GM18526 (cell line): Measurements from ENCODE around the gene PCDHGA12.
"Not testable (repeated sequence)": the region's sequence is repeated elsewhere in the genome, so short reads cannot be mapped to it uniquely, and the experiment has no call there.

Source experiments
- POLR2A ChIP-seq: IDR thresholded peaks from 3 replicates; pipeline ENCODE4 v1.6.1; 2011; ENCODE audit not compliant: insufficient read length; ENCODE audit errors: extremely low read depth

PCDHGA12 gene

DNA sequence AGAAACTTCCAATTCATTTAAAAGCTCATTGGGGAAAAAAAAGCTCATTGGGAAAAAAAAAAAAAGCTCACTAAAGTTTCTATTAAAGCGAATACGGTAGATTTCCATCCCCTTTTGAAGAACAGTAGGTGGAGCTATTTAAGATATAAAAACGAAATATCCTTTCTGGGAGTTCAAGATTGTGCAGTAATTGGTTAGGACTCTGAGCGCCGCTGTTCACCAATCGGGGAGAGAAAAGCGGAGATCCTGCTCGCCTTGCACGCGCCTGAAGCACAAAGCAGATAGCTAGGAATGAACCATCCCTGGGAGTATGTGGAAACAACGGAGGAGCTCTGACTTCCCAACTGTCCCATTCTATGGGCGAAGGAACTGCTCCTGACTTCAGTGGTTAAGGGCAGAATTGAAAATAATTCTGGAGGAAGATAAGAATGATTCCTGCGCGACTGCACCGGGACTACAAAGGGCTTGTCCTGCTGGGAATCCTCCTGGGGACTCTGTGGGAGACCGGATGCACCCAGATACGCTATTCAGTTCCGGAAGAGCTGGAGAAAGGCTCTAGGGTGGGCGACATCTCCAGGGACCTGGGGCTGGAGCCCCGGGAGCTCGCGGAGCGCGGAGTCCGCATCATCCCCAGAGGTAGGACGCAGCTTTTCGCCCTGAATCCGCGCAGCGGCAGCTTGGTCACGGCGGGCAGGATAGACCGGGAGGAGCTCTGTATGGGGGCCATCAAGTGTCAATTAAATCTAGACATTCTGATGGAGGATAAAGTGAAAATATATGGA, at the start of gene PCDHGA12:
Gene PCDHGA12 (plus strand): TSS at position 176 of the 782 bp plus-strand sequence. CDS start 253 bp downstream, at position 429.
- no peak for TF ChIP-seq POLR2A

DNA sequence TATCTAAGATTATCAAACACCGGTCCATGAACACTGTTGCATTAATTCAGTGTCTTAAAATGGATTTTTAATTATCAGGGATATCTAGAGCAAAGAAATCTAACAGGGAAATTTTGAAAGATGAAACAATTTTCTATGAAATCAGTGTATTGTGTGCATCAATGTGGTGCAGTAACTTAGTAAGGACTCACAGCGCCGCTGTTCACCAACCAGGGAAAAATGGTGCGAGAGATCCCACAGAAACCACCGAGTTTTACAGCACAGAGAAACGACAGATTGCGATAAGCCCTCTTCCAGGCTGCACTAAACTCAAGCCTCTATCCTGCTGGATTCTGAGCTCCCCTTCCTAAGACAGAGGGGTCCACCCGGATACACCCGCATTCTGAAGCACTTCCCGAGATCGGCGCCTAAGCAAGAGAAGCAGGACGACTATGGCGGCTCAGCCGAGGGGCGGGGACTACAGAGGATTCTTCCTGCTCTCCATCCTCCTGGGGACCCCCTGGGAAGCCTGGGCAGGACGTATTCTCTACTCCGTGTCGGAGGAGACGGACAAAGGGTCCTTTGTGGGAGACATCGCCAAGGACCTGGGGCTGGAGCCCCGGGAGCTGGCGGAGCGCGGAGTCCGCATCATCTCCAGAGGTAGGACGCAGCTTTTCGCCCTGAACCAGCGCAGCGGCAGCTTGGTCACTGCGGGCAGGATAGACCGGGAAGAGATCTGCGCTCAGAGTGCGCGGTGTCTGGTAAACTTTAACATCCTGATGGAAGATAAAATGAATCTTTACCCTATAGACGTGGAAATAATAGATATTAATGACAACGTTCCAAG, 47.6 kb upstream of the PCDHGA12 start, which contains the start of gene PCDHGA7:
Gene PCDHGA7 (plus strand): TSS at position 274 of the 826 bp plus-strand sequence. CDS start 158 bp downstream, at position 432.
- no peak for TF ChIP-seq POLR2A

DNA sequence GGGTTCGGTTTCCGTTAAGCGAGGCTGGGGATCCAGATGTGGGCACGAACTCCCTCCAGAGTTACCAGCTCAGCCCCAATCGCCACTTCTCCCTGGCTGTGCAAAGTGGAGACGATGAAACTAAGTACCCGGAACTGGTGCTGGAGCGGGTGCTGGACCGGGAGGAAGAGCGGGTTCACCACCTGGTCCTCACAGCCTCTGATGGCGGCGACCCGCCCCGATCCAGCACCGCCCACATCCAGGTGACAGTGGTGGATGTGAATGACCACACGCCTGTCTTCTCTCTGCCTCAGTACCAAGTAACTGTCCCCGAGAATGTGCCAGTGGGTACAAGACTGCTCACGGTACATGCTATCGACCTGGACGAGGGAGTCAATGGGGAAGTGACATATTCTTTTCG, 47.0 kb upstream of the PCDHGA12 start:
- TF ChIP-seq POLR2A, result no peak

DNA sequence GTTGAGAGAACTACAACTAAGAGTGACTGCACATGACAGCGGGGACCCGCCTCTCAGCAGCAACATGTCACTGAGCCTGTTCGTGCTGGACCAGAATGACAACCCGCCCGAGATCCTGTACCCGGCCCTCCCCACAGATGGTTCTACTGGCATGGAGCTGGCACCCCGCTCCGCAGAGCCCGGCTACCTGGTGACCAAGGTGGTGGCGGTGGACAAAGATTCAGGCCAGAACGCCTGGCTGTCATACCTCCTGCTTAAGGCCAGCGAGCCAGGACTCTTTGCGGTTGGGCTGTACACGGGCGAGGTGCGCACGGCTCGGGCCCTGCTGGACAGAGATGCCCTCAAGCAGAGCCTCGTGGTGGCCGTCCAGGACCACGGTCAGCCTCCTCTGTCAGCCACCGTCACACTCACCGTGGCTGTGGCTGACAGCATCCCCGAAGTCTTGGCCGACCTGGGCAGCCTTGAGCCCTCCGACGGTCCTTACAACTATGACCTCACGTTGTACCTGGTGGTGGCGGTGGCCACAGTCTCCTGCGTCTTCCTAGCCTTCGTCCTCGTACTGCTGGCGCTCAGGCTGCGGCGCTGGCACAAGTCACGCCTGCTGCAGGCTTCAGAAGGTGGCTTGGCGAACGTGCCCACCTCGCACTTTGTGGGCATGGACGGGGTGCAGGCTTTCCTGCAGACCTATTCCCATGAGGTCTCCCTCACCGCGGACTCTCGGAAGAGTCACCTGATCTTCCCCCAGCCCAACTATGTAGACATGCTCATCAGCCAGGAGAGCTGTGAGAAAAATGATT, 45.6 kb upstream of the PCDHGA12 start:
- no peak for TF ChIP-seq POLR2A

DNA sequence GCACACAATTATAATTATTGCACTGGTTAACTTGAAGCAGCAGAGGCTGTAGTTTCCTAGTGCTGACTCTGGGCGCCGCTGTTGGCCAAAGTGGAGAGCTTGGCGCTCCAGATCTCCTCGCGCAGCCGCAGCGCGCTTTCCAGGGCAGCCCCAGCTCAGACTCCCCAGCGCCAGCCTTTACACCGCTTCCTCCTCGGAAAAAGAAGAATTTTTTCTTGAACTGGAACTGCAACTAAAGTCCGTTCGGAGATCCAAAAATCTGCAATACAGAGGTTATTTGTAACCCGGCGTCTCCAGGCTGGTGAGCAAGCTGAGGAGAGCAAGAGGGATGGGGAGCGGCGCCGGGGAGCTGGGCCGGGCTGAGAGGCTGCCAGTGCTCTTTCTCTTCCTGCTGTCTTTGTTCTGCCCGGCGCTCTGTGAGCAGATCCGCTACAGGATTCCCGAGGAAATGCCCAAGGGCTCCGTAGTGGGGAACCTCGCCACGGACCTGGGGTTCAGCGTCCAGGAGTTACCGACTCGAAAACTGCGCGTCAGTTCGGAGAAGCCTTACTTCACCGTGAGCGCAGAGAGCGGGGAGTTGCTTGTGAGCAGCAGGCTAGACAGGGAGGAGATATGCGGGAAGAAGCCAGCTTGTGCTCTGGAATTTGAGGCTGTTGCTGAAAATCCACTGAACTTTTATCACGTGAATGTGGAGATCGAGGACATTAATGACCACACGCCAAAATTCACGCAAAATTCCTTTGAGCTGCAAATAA, 42.6 kb upstream of the PCDHGA12 start, which contains the start of gene PCDHGB4:
Gene PCDHGB4 (plus strand): TSS at position 142 of the 755 bp plus-strand sequence. CDS start 187 bp downstream, at position 329.
- TF ChIP-seq POLR2A, result not testable (repeated sequence)

DNA sequence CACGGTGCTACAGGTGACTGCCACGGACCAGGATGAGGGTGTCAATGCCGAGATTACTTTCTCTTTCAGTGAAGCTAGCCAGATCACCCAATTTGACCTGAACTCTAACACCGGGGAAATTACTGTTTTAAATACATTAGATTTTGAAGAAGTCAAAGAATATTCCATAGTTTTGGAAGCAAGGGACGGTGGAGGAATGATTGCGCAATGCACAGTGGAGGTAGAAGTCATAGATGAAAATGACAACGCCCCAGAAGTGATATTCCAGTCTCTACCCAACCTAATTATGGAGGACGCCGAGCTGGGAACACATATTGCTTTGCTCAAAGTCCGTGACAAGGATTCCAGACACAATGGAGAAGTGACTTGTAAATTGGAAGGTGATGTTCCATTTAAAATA, 41.6 kb upstream of the PCDHGA12 start:
- TF ChIP-seq POLR2A, result no peak

DNA sequence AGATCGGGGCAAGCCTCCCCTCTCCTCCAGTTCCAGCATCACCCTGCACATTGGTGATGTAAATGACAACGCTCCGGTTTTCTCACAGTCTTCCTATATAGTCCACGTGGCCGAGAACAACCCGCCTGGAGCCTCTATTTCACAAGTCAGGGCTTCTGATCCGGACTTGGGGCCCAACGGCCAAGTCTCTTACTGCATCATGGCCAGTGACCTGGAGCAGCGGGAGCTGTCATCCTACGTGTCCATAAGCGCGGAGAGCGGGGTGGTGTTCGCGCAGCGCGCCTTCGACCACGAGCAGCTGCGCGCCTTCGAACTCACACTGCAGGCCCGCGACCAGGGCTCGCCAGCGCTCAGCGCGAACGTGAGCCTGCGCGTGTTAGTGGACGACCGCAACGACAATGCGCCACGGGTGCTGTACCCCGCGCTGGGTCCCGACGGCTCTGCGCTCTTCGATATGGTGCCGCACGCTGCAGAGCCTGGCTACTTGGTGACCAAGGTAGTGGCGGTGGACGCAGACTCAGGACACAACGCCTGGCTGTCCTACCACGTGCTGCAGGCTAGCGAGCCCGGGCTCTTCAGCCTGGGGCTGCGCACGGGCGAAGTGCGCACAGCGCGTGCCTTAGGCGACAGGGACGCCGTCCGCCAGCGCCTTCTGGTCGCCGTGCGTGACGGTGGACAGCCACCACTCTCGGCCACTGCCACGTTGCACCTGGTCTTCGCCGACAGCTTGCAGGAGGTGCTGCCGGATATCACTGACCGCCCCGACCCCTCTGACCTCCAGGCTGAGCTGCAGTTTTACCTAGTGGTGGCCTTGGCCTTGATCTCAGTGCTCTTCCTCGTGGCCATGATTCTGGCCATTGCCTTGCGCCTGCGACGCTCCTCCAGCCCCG, 40.9 kb upstream of the PCDHGA12 start:
- no peak for TF ChIP-seq POLR2A

DNA sequence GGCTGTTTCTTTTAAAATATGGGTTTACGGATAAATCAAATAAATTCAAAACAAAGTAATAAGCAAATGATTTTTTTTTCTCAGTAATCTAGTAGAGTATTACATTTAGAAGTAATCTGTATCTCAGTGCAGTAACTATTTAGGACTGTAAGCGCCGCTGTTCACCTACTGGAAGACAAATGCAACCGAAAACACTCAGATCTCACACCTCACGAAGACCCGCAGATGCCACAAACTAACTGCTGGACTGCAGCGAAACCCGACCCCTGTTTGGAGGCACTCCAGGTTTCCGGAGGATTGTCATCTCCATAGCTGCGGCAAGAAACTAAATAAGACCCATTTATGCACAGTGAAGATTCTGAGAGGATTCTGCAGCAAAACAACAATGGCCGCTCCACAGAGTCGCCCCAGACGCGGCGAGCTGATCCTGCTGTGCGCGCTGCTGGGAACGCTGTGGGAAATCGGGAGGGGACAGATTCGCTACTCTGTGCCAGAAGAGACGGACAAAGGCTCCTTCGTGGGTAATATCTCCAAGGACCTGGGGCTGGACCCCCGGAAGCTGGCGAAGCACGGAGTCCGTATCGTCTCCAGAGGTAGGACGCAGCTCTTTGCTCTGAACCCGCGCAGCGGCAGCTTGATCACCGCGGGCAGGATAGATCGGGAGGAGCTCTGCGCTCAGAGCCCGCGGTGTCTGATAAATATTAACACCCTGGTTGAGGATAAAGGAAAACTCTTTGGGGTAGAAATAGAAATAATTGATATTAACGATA, 37.7 kb upstream of the PCDHGA12 start, which contains the start of gene PCDHGA8:
Gene PCDHGA8 (plus strand): TSS at position 205 of the 770 bp plus-strand sequence. CDS start 181 bp downstream, at position 386.
- no peak for TF ChIP-seq POLR2A

DNA sequence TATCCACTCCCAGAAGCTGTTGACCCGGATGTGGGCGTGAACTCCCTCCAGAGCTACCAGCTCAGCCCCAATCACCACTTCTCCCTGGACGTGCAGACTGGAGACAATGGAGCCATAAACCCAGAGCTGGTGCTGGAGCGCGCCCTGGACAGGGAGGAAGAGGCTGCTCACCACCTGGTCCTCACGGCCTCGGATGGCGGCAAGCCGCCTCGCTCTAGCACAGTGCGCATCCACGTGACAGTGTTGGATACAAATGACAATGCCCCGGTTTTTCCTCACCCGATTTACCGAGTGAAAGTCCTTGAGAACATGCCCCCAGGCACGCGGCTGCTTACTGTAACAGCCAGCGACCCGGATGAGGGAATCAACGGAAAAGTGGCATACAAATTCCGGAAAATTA, 37.0 kb upstream of the PCDHGA12 start:
- TF ChIP-seq POLR2A, result no peak

DNA sequence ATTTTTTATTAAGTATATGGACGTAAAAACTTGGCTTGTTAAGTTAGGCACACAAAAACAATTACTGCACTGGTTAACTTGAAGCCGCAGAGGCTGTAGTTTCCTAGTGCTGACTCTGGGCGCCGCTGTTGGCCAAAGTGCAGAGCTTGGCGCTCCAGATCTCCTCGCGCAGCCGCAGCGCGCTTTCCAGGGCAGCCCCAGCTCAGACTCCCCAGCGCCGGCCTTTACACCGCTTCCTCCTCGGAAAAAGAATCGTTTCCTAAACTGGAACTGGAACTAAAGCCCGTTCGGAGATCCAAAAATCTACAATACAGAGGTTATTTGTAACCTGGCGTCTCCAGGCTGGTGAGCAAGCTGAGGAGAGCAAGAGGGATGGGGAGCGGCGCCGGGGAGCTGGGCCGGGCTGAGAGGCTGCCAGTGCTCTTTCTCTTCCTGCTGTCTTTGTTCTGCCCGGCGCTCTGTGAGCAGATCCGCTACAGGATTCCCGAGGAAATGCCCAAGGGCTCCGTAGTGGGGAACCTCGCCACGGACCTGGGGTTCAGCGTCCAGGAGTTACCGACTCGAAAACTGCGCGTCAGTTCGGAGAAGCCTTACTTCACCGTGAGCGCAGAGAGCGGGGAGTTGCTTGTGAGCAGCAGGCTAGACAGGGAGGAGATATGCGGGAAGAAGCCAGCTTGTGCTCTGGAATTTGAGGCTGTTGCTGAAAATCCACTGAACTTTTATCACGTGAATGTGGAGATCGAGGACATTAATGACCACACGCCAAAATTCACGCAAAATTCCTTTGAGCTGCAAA, 32.4 kb upstream of the PCDHGA12 start, which contains the start of gene PCDHGB5:
Gene PCDHGB5 (plus strand): TSS at position 192 of the 796 bp plus-strand sequence. CDS start 181 bp downstream, at position 373.
- not testable (repeated sequence) for TF ChIP-seq POLR2A

DNA sequence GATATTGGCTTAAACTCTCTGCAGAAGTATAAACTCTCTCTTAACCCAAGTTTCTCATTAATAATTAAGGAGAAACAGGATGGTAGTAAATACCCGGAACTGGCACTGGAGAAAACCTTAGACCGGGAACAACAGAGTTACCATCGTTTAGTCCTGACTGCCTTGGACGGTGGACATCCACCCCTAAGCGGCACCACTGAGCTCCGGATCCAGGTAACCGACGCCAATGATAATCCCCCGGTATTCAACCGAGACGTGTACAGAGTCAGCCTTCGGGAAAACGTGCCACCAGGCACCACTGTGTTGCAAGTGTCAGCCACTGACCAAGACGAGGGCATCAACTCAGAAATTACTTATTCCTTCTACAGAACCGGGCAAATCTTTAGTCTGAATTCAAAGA, 31.7 kb upstream of the PCDHGA12 start:
- no peak for TF ChIP-seq POLR2A
